Transverse colon (tissue), 4 donors: ENCODE data around the gene TRABD2B. TPM values are rescaled to one million over a fixed set of nuclear protein-coding genes. Genes with fewer than 3 reads are reported as not detected.

Experiments used
- DNase-seq: peaks from one replicate; pipeline ENCODE4 v3.0.0-alpha.2; 2019
- H3K27ac ChIP-seq, 4 donors: fragments of 200-600 bp; sonication (generic); 2 replicates each; pipeline ENCODE4 v1.5.1; 2016 to 2018; ENCODE audit warnings: inconsistent platforms in 4 of 4
- H3K27me3 ChIP-seq: fragments of 200-600 bp; sonication (generic); 2 replicates; pipeline ENCODE4 v1.5.1; 2017; ENCODE audit warnings: inconsistent platforms
- H3K36me3 ChIP-seq, 4 donors: fragments of 200-600 bp; sonication (generic); 2 replicates each; pipeline ENCODE4 v1.5.1; 2017 to 2019; ENCODE audit warnings: inconsistent platforms in 4 of 4
- H3K4me1 ChIP-seq, 4 donors: fragments of 200-600 bp; sonication (generic); 2 replicates each; pipeline ENCODE4 v1.5.1; 2017 to 2020; ENCODE audit warnings: inconsistent platforms in 4 of 4
- H3K4me3 ChIP-seq, 4 donors: fragments of 200-600 bp; sonication (generic); 1 replicate in 1 of 4; 2 replicates in 3 of 4; pipeline versions ENCODE4 v1.5.1 to v1.6.1; 2017 to 2019; ENCODE audit warnings: inconsistent platforms in 4 of 4
- H3K9me3 ChIP-seq, 2 donors: fragments of 200-600 bp; sonication (generic); 2 replicates each; pipeline ENCODE4 v1.5.1; 2017 to 2019; ENCODE audit warnings: inconsistent platforms in 2 of 2
- EP300 ChIP-seq: sonication (generic); formaldehyde crosslinking; IDR thresholded peaks from one replicate; pipeline ENCODE4 v1.6.1; 2017; ENCODE audit warnings: antibody characterized with exemption, low read depth
- POLR2A ChIP-seq: fragments of 450-650 bp; IDR thresholded peaks from one replicate; pipeline ENCODE4 v1.6.1; 2016; ENCODE audit warnings: antibody characterized with exemption, mild to moderate bottlenecking, moderate library complexity
- POLR2AphosphoS5 ChIP-seq, 3 donors: sonication (generic); formaldehyde crosslinking; IDR thresholded peaks; one replicate each; pipeline ENCODE4 v1.6.1; 2016; ENCODE audit warnings: antibody characterized with exemption in 3 of 3
- WGBS, 2 donors: methylation state at CpG; one replicate each; pipeline ENCODE4 v1.1.5; 2018; ENCODE audit warnings: low coverage in 1 of 2; 5-methylcytosine and 5-hydroxymethylcytosine counted together
- in situ Hi-C, 4 donors: fragments of 200-750 bp; cut with MboI; loops; one replicate each; pipeline versions ENCODE4 v1.15.0 to v1.15.1; 2017; ENCODE audit warnings: low sequenced_read_pairs in 3 of 4, low pct_ligation_motif_present in 1 of 4, low pct_unique_long_range_greater_than_20kb in 1 of 4
- intact Hi-C: fragments of 100-400 bp; cut with DNase I; formaldehyde crosslinking; loops from one replicate; pipeline ENCODE4 v1.15.1; 2023; ENCODE audit warnings: low total_unique reads
- total RNA-seq, 4 donors: library from RNA; depleted of rRNA; stranded (reverse); fragments of >200 nt; gene quantifications; one replicate each; pipeline ENCODE4 v1.1.0, GENCODE V29; 2016
- TF ChIP-seq, protein P1 (sequence below), 5 experiments: fragments of 200-600 bp in 3 of 5; fragments of 450-650 bp in 2 of 5; sonication (generic) in 3 of 5; IDR thresholded peaks; 1 replicate in 2 of 5; 2 replicates in 3 of 5; pipeline ENCODE4 v1.5.1; 2016 to 2017; ENCODE audit warnings: antibody characterized with exemption in 5 of 5, inconsistent platforms in 3 of 5, mild to moderate bottlenecking in 2 of 5, moderate library complexity in 1 of 5

The TRABD2B gene
- total RNA-seq, 4 donors from 2014 or later, result 0.27 to 0.48 (median 0.37) TPM; not detected in 1

DNA sequence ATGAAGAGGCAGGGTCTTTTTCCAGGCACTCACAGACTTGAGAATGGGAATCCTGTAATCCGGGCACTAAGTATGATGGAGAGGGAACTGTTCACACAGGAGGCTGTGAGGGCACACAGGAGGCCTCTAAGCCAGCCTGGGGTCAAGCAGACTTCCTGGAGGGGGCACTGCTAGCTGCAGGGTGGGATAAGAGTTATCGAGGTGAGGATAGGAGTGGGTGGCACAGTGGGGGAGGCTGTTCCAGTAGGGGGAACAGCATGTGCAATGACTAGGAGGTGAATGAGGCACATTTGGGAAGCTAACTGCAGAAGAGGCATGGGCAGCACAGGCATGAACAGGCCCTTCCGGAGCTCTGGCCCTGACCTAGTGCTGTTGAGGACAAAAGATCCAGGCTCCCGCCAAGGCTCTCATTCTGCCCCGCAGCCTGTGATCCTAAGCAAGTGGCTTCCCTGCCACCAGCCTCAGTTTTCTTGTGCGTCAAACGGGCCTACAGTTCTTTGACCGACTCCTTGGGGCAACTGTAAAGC, 216.7 kb downstream of the TRABD2B start:
- no peak overlapping the region for H3K4me3 ChIP-seq
- TF ChIP-seq EP300 (no peak), POLR2A (no peak), POLR2AphosphoS5 (IDR thresholded peaks at IDR 0.05) (no peak)
- no peaks in the 10 kb centered on the region for H3K9me3 ChIP-seq
- no peak for DNase-seq
- no peak overlapping the region for H3K27ac ChIP-seq
- no peaks in the 10 kb centered on the region for H3K4me1 ChIP-seq
- in situ Hi-C loops, result no loop called here
- H3K27me3 ChIP-seq, result no peaks in the 10 kb centered on the region
- no peaks in the 10 kb centered on the region for H3K36me3 ChIP-seq
- WGBS, 2 donors, result 93 to 100% methylated on average over 1 to 8 of the region's 8 CpGs
- intact Hi-C loops, result no loop called here

DNA sequence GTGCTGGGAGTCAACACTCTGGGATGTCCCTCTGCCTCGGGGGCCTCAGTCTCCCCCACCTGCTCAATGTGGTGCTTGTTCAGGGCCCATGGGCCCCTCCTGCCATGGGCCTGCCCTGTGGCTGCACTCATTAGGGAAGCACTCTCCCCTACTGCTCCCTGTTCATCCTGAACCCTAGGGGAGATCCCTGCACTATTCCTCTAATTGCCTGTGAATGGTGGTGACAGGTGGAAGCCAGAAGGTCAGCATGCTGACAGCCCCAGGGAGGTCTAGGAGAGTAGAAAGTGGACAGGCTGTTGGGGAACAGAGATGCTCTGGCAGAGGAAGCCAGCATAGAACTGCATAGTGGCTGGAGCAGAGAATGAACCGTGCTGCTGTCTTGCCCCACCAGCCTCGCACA, 217.6 kb downstream of the TRABD2B start:
- no peak overlapping the region for H3K27ac ChIP-seq
- intact Hi-C loops, result no loop called here
- WGBS, 2 donors, result 80% methylated on average over 3 of the region's 3 CpGs; no CpG with 5 or more reads in 1 of the 2 donors
- no peak overlapping the region for H3K4me3 ChIP-seq
- in situ Hi-C loops, result no loop called here
- no peak for DNase-seq
- H3K27me3 ChIP-seq, result no peaks in the 10 kb centered on the region
- no peaks in the 10 kb centered on the region for H3K9me3 ChIP-seq
- no peak for TF ChIP-seq EP300
- no peak for TF ChIP-seq POLR2AphosphoS5 (IDR thresholded peaks at IDR 0.05)
- TF ChIP-seq, protein P1, sequence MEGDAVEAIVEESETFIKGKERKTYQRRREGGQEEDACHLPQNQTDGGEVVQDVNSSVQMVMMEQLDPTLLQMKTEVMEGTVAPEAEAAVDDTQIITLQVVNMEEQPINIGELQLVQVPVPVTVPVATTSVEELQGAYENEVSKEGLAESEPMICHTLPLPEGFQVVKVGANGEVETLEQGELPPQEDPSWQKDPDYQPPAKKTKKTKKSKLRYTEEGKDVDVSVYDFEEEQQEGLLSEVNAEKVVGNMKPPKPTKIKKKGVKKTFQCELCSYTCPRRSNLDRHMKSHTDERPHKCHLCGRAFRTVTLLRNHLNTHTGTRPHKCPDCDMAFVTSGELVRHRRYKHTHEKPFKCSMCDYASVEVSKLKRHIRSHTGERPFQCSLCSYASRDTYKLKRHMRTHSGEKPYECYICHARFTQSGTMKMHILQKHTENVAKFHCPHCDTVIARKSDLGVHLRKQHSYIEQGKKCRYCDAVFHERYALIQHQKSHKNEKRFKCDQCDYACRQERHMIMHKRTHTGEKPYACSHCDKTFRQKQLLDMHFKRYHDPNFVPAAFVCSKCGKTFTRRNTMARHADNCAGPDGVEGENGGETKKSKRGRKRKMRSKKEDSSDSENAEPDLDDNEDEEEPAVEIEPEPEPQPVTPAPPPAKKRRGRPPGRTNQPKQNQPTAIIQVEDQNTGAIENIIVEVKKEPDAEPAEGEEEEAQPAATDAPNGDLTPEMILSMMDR (IDR thresholded peaks at IDR 0.05), result no peak
- TF ChIP-seq POLR2A, result no peak
- H3K4me1 ChIP-seq, result no peaks in the 10 kb centered on the region
- no peaks in the 10 kb centered on the region for H3K36me3 ChIP-seq

DNA sequence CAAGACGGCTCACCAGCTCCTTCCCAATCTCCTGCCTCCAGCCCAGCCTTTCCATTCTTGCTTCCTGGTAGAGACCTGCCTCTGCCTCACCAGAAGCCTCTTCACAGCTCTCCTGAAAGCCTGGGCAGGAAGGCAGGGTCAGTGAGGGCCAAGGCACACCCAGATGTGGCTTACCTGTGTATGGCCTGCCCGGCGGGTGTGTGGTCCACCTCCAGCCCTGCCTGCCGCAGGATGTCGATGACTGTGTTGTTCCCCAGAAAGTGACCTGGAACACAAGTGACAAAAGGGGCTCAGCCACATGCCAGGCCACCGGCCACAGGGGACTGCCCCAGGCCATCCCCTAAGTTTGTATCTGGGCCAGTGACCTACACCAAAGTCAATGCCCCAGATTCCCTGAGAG, 218.9 kb downstream of the TRABD2B start:
- H3K9me3 ChIP-seq, result no peaks in the 10 kb centered on the region
- no peak overlapping the region for H3K4me3 ChIP-seq
- no peak for DNase-seq
- in situ Hi-C loops (no loop called here), intact Hi-C loops (no loop called here)
- TF ChIP-seq, protein P1 (IDR thresholded peaks at IDR 0.05), result no peak
- TF ChIP-seq POLR2AphosphoS5 (IDR thresholded peaks at IDR 0.05), result no peak
- TF ChIP-seq EP300, result no peak
- no peak for TF ChIP-seq POLR2A
- no peaks in the 10 kb centered on the region for H3K36me3 ChIP-seq
- H3K27me3 ChIP-seq, result no peaks in the 10 kb centered on the region
- no peaks in the 10 kb centered on the region for H3K4me1 ChIP-seq
- WGBS, 2 donors, result 83 to 87% methylated on average over 1 to 6 of the region's 6 CpGs
- no peak overlapping the region for H3K27ac ChIP-seq

DNA sequence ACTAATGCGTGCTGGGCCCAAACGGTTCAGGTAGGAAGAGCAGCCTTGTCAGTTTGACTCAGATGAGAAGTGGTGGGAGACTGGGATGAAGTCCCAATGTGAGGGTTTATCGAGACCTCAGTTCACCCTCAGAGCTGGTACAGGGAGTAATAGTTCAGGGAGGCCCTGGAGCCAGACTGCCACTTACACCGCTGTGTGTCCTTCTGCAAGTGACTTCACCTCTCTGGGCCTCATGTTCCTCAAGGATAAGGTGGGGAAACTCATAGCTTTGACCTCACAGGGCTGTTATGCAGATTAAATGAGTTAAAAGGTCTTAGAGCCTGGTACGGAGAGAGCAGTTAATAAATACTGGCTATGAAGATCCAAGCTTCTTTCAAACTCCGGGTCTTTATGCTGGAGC, 219.9 kb downstream of the TRABD2B start:
- intact Hi-C loops (no loop called here), in situ Hi-C loops (no loop called here)
- no peaks in the 10 kb centered on the region for H3K9me3 ChIP-seq
- no peak for TF ChIP-seq POLR2A
- TF ChIP-seq POLR2AphosphoS5 (IDR thresholded peaks at IDR 0.05), result no peak
- no peak for TF ChIP-seq EP300
- TF ChIP-seq, protein P1 (IDR thresholded peaks at IDR 0.05), result no peak
- WGBS, 2 donors, result 80 to 93% methylated on average over 2 to 6 of the region's 6 CpGs
- H3K27ac ChIP-seq, result no peak overlapping the region
- H3K4me3 ChIP-seq, result no peak overlapping the region
- no peaks in the 10 kb centered on the region for H3K27me3 ChIP-seq
- no peaks in the 10 kb centered on the region for H3K36me3 ChIP-seq
- H3K4me1 ChIP-seq, result no peaks in the 10 kb centered on the region
- DNase-seq, result no peak

DNA sequence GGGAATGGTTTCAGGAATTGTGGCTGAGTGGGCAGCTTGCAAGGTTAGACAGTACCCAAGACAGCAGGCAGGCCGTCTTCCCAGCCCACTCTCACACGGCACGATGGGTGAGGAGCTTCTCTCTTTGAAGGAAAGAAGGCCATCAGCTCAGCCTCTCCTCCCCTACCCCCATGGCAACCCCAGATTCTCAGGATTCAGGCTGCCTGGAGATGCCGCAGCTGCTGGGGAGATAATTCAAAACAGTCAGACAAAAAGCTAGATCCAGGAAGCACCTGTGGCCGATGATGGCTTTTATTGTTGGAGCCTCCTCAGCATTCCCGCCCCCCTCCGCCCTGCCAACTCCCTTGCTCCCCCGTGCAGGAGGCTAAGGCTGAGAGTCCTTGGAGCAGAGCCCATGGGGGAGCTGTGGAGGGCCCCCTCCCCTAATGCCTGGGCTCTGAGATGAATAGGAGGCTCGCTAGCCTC, 220.5 kb downstream of the TRABD2B start:
- H3K4me3 ChIP-seq, result no peak overlapping the region
- TF ChIP-seq, protein P1 (IDR thresholded peaks at IDR 0.05), result no peak
- TF ChIP-seq POLR2A, result no peak
- no peak for TF ChIP-seq POLR2AphosphoS5 (IDR thresholded peaks at IDR 0.05)
- TF ChIP-seq EP300, result no peak
- no peak for DNase-seq
- intact Hi-C loops, result no loop called here
- no peak overlapping the region for H3K27ac ChIP-seq
- no peaks in the 10 kb centered on the region for H3K9me3 ChIP-seq
- in situ Hi-C loops, result no loop called here
- WGBS, 2 donors, result 68% methylated on average over 9 of the region's 9 CpGs; no CpG with 5 or more reads in 1 of the 2 donors
- no peaks in the 10 kb centered on the region for H3K27me3 ChIP-seq
- no peaks in the 10 kb centered on the region for H3K36me3 ChIP-seq
- H3K4me1 ChIP-seq, result no peaks in the 10 kb centered on the region
